H1 (cell line): ENCODE measurements around the gene HBB. TPM values are rescaled to one million over a fixed set of nuclear protein-coding genes. Genes with fewer than 3 reads are reported as not detected.

Experiments used
- CTCF ChIA-PET: fragments of 300-600 bp; sonication (Branson Sonifier 250); formaldehyde crosslinking; loops from one replicate; lab custom pipeline; 2021; ENCODE audit not compliant: partially characterized antibody; lab: Charles Lee
- POLR2A ChIA-PET: fragments of 300-600 bp; sonication (Branson Sonifier 250); formaldehyde crosslinking; loops from one replicate; lab custom pipeline; 2021; ENCODE audit warnings: inconsistent platforms; ENCODE audit not compliant: partially characterized antibody; lab: Charles Lee
- DNase-seq, 2 experiments: peaks; one replicate each; pipeline versions ENCODE4 v3.0.0 to v3.0.0-alpha.2; 2010 to 2022; ENCODE audit warnings: low spot score in 2 of 2, low read depth in 1 of 2, mixed read lengths in 1 of 2
- FAIRE-seq: peaks from 2 replicates; lab custom pipeline; 2011; peaks lifted over from hg19 to GRCh38; lab: Jason Lieb, UNC
- H2AFZ ChIP-seq: 2 replicates; pipeline ENCODE4 v1.8.1; 2012; ENCODE audit warnings: low read length, inconsistent platforms
- H2AK5ac ChIP-seq: 2 replicates; pipeline ENCODE4 v1.6.1; 2013; ENCODE audit warnings: low read depth, low read length
- H2BK120ac ChIP-seq: replicated peaks from 2 replicates; pipeline ENCODE3; 2013; ENCODE audit warnings: low read depth, low read length, inconsistent platforms
- H2BK12ac ChIP-seq: 2 replicates; pipeline ENCODE4 v1.6.1; 2013; ENCODE audit warnings: low read depth, low read length
- H2BK15ac ChIP-seq: 2 replicates; pipeline ENCODE4 v1.6.1; 2013; ENCODE audit warnings: low read length
- H2BK20ac ChIP-seq: 2 replicates; pipeline ENCODE4 v1.6.1; 2013; ENCODE audit warnings: low read length
- H2BK5ac ChIP-seq: 2 replicates; pipeline ENCODE4 v1.6.1; 2013; ENCODE audit warnings: low read depth, low read length
- H3K14ac ChIP-seq: 2 replicates; pipeline ENCODE4 v1.6.1; 2013; ENCODE audit warnings: inconsistent platforms; ENCODE audit not compliant: insufficient read length
- H3K18ac ChIP-seq: 2 replicates; pipeline ENCODE4 v1.6.1; 2013; ENCODE audit warnings: low read length; ENCODE audit errors: extremely low read depth
- H3K23ac ChIP-seq: 2 replicates; pipeline ENCODE4 v1.6.1; 2013; ENCODE audit warnings: inconsistent platforms; ENCODE audit not compliant: insufficient read length
- H3K23me2 ChIP-seq: 2 replicates; pipeline ENCODE4 v1.6.1; 2013; ENCODE audit warnings: low read depth, low read length
- H3K27ac ChIP-seq: 2 replicates; pipeline ENCODE4 v1.6.1; 2011; ENCODE audit warnings: low read depth, low read length, inconsistent platforms
- H3K27me3 ChIP-seq, 4 experiments: replicated peaks in 1 of 4; 1 replicate in 1 of 4; 2 replicates in 3 of 4; pipeline versions ENCODE4 v1.6.1 to v1.8.1; 2011 to 2013; ENCODE audit warnings: low read length in 3 of 4, mild to moderate bottlenecking in 3 of 4, inconsistent platforms in 2 of 4, mixed read lengths in 2 of 4, moderate library complexity in 1 of 4; ENCODE audit not compliant: control insufficient read depth in 3 of 4, insufficient read depth in 3 of 4; ENCODE audit errors: extremely low read depth in 1 of 4
- H3K36me3 ChIP-seq, 4 experiments: 2 replicates each; pipeline versions ENCODE4 v1.6.1 to v1.8.1; 2011 to 2013; ENCODE audit warnings: mild to moderate bottlenecking in 4 of 4, low read length in 3 of 4, moderate library complexity in 2 of 4, control low read depth in 1 of 4, inconsistent platforms in 1 of 4; ENCODE audit not compliant: insufficient read depth in 4 of 4, control insufficient read depth in 2 of 4
- H3K4ac ChIP-seq: replicated peaks from 2 replicates; pipeline ENCODE3; 2013; ENCODE audit warnings: low read length, low read depth, mixed read lengths, inconsistent platforms; ENCODE audit not compliant: insufficient read length
- H3K4me1 ChIP-seq, 4 experiments: replicated peaks in 1 of 4; 1 replicate in 1 of 4; 2 replicates in 3 of 4; pipeline versions ENCODE4 v1.6.1 to v1.8.1; 2011 to 2013; ENCODE audit warnings: low read length in 3 of 4, inconsistent platforms in 2 of 4, mixed read lengths in 1 of 4; ENCODE audit not compliant: insufficient read depth in 4 of 4, control insufficient read depth in 3 of 4
- H3K4me2 ChIP-seq, 2 experiments: 2 replicates each; pipeline versions ENCODE4 v1.6.1 to v1.8.1; 2011 to 2013; ENCODE audit warnings: low read depth in 2 of 2, low read length in 2 of 2, control low read depth in 1 of 2, inconsistent platforms in 1 of 2, mild to moderate bottlenecking in 1 of 2; ENCODE audit not compliant: insufficient read depth in 1 of 2
- H3K4me3 ChIP-seq, 4 experiments: fragments of 200-600, 300-600 bp in 1 of 4; sonication (generic), shearing (Covaris generic), sonication (Bioruptor Twin) in 1 of 4; 2 replicates each; pipeline versions ENCODE4 v1.5.1 to v1.8.1; 2011 to 2016; ENCODE audit warnings: low read length in 4 of 4, low read depth in 3 of 4, control low read depth in 2 of 4, inconsistent platforms in 2 of 4, mild to moderate bottlenecking in 2 of 4, mixed read lengths in 1 of 4, moderate library complexity in 1 of 4; ENCODE audit not compliant: insufficient read depth in 2 of 4; ENCODE audit errors: extremely low read depth in 1 of 4
- H3K56ac ChIP-seq: replicated peaks from 2 replicates; pipeline ENCODE3; 2013; ENCODE audit warnings: low read depth, mild to moderate bottlenecking, mixed read lengths, low read length, inconsistent platforms; ENCODE audit not compliant: insufficient read length
- H3K79me1 ChIP-seq: 2 replicates; pipeline ENCODE4 v1.6.1; 2013; ENCODE audit warnings: low read depth, low read length, control low read depth
- H3K79me2 ChIP-seq, 2 experiments: 2 replicates each; pipeline versions ENCODE4 v1.6.1 to v1.8.1; 2012 to 2013; ENCODE audit warnings: low read length in 2 of 2, mild to moderate bottlenecking in 2 of 2, inconsistent platforms in 1 of 2; ENCODE audit not compliant: insufficient read depth in 2 of 2, control insufficient read depth in 1 of 2
- H3K9ac ChIP-seq, 4 experiments: replicated peaks in 1 of 4; 1 replicate in 1 of 4; 2 replicates in 3 of 4; pipeline versions ENCODE4 v1.6.1 to v1.8.1; 2011 to 2013; ENCODE audit warnings: low read depth in 3 of 4, low read length in 3 of 4, control low read depth in 2 of 4, mild to moderate bottlenecking in 2 of 4, moderate library complexity in 2 of 4, inconsistent platforms in 1 of 4; ENCODE audit errors: extremely low read depth in 1 of 4
- H3K9me3 ChIP-seq, 2 experiments: 2 replicates each; pipeline versions ENCODE4 v1.6.1 to v1.8.1; 2012 to 2013; ENCODE audit warnings: mild to moderate bottlenecking in 2 of 2, moderate library complexity in 2 of 2, control low read depth in 1 of 2, inconsistent platforms in 1 of 2, low read depth in 1 of 2, low read length in 1 of 2, mixed read lengths in 1 of 2; ENCODE audit not compliant: insufficient read depth in 2 of 2
- H4K20me1 ChIP-seq, 2 experiments: replicated peaks in 1 of 2; 2 replicates each; pipeline versions ENCODE3 to v1.8.1; 2011 to 2013; ENCODE audit warnings: inconsistent platforms in 2 of 2, low read length in 2 of 2, mild to moderate bottlenecking in 1 of 2; ENCODE audit not compliant: insufficient read depth in 2 of 2, control insufficient read depth in 1 of 2
- H4K5ac ChIP-seq: 2 replicates; pipeline ENCODE4 v1.6.1; 2013; ENCODE audit warnings: low read length, low read depth, mixed read lengths, inconsistent platforms; ENCODE audit not compliant: insufficient read length
- H4K8ac ChIP-seq: 2 replicates; pipeline ENCODE4 v1.8.0; 2013; ENCODE audit warnings: mild to moderate bottlenecking, moderate library complexity, low read length, inconsistent platforms; ENCODE audit not compliant: insufficient read depth; ENCODE audit errors: extremely low read depth
- H4K91ac ChIP-seq: replicated peaks from 2 replicates; pipeline ENCODE3; 2013; ENCODE audit warnings: low read length, mixed read lengths, inconsistent platforms; ENCODE audit not compliant: insufficient read length
- BACH1 ChIP-seq: IDR thresholded peaks from 2 replicates; pipeline ENCODE4 v1.6.1; 2012; ENCODE audit warnings: low read length, improper control_type of control experiment
- CHD2 ChIP-seq: IDR thresholded peaks from 2 replicates; pipeline ENCODE4 v1.6.1; 2012; ENCODE audit warnings: low read length, improper control_type of control experiment
- EP300 ChIP-seq, 2 experiments: IDR thresholded peaks; 1 replicate in 1 of 2; 2 replicates in 1 of 2; pipeline ENCODE4 v1.6.1; 2011 to 2012; ENCODE audit warnings: low read depth in 2 of 2, low read length in 2 of 2, mild to moderate bottlenecking in 2 of 2, borderline replicate concordance in 1 of 2, inconsistent platforms in 1 of 2, moderate library complexity in 1 of 2
- FOSL1 ChIP-seq: IDR thresholded peaks from 2 replicates; pipeline ENCODE4 v1.6.1; 2011; ENCODE audit warnings: mild to moderate bottlenecking, low read depth, low read length, moderate library complexity; ENCODE audit not compliant: insufficient read depth
- GABPA ChIP-seq: IDR thresholded peaks from 2 replicates; pipeline ENCODE4 v1.6.1; 2011; ENCODE audit warnings: mild to moderate bottlenecking, low read length, moderate library complexity, borderline replicate concordance; ENCODE audit not compliant: insufficient read depth
- HDAC2 ChIP-seq, 2 experiments: fragments of 300-600 bp in 1 of 2; sonication (generic) in 1 of 2; IDR thresholded peaks; 2 replicates each; pipeline ENCODE4 v1.6.1; 2011 to 2012; ENCODE audit warnings: low read depth in 2 of 2, low read length in 2 of 2, mild to moderate bottlenecking in 2 of 2, moderate library complexity in 2 of 2, borderline replicate concordance in 1 of 2, inconsistent platforms in 1 of 2
- HDAC6 ChIP-seq: IDR thresholded peaks from one replicate; pipeline ENCODE4 v1.7.1; 2012; ENCODE audit warnings: low read depth, mild to moderate bottlenecking, inconsistent platforms, low read length, moderate library complexity
- JUND ChIP-seq: IDR thresholded peaks from 2 replicates; pipeline ENCODE4 v1.6.1; 2011; ENCODE audit warnings: mild to moderate bottlenecking, improper control_type of control experiment, low read length
- KDM5A ChIP-seq: fragments of 200-600 bp; IDR thresholded peaks from 2 replicates; pipeline ENCODE4 v1.7.1; 2012; ENCODE audit warnings: mild to moderate bottlenecking, low read length, inconsistent platforms, mixed read lengths
- POLR2A ChIP-seq, 2 experiments: IDR thresholded peaks; 1 replicate in 1 of 2; 2 replicates in 1 of 2; pipeline ENCODE4 v1.6.1; 2011; ENCODE audit warnings: low read depth in 2 of 2, low read length in 2 of 2, mild to moderate bottlenecking in 2 of 2; ENCODE audit errors: control extremely low read depth in 1 of 2
- RXRA ChIP-seq: IDR thresholded peaks from 2 replicates; pipeline ENCODE4 v1.6.1; 2011; ENCODE audit warnings: low read depth, mild to moderate bottlenecking, low read length, moderate library complexity; ENCODE audit not compliant: insufficient read depth
- SIN3A ChIP-seq, 2 experiments: IDR thresholded peaks in 1 of 2; conservative IDR thresholded peaks in 1 of 2; 2 replicates each; pipeline ENCODE4 v1.6.1; 2011 to 2012; ENCODE audit warnings: low read length in 2 of 2, improper control_type of control experiment in 1 of 2, low read depth in 1 of 2, mild to moderate bottlenecking in 1 of 2
- SIRT6 ChIP-seq: IDR thresholded peaks from one replicate; pipeline ENCODE4 v1.7.1; 2012; ENCODE audit warnings: low read length, inconsistent platforms
- SP2 ChIP-seq: IDR thresholded peaks from 2 replicates; pipeline ENCODE4 v1.6.1; 2012; ENCODE audit warnings: mild to moderate bottlenecking, low read length, inconsistent platforms
- SP4 ChIP-seq: IDR thresholded peaks from 2 replicates; pipeline ENCODE4 v1.6.1; 2012; ENCODE audit warnings: low read length, inconsistent platforms
- WGBS, 2 experiments: shearing (Covaris generic) in 1 of 2; methylation state at CpG; one replicate each; pipeline versions ENCODE4 v1.1.6 to v1.1.7; 2013 to 2015; ENCODE audit warnings: low lambda C conversion rate in 2 of 2, mixed read lengths in 2 of 2, inconsistent platforms in 1 of 2, low coverage in 1 of 2, missing lambda C conversion rate in 1 of 2; ENCODE audit not compliant: insufficient replicate concordance in 2 of 2, insufficient coverage in 1 of 2, insufficient read length in 1 of 2; ENCODE audit errors: extremely low coverage in 1 of 2, missing lambda C conversion rate in 1 of 2; 5-methylcytosine and 5-hydroxymethylcytosine counted together
- polyA plus RNA-seq, 7 experiments: library from polyadenylated mRNA; depleted of rRNA in 3 of 7; stranded (reverse) in 5 of 7; unstranded in 2 of 7; fragments of >200 nt in 5 of 7; fragments of 200-250 nt in 2 of 7; gene quantifications; 1 replicate in 5 of 7; 2 replicates in 1 of 7; 4 replicates in 1 of 7; pipeline versions ENCODE4 v1.2.1 to v1.2.3, GENCODE V29; 2011 to 2013; ENCODE audit warnings: missing spikeins in 2 of 7, mixed read lengths in 2 of 7
- total RNA-seq: library from RNA; stranded (reverse); fragmentation: NEBNext Ultra II Directional; extraction: Animal tissue kit (Norgen Biotek cat#: 25700); gene quantifications from 2 replicates; pipeline ENCODE4 v1.2.1, GENCODE V29; 2021

The HBB gene
- total and polyA plus RNA-seq, 2 of the 8 experiments (the other 6 are each of a cell fraction or from before 2014, with no cell fraction given), result not detected

- H2BK120ac ChIP-seq, result no peak overlapping the region
- no peak overlapping the region for H2BK20ac ChIP-seq
- no peak overlapping the region for H2AFZ ChIP-seq
- no peak overlapping the region for H2BK5ac ChIP-seq
- no peaks in the 10 kb centered on the region for H3K4me1 ChIP-seq
- no peaks in the 10 kb centered on the region for H3K79me1 ChIP-seq
- H3K18ac ChIP-seq, result no peak overlapping the region
- H4K8ac ChIP-seq, result no peak overlapping the region
- H3K23ac ChIP-seq, result no peak overlapping the region
- no peaks in the 10 kb centered on the region for H3K9me3 ChIP-seq
- H3K9ac ChIP-seq, result no peak overlapping the region
- no peak overlapping the region for H3K4ac ChIP-seq
- no peak overlapping the region for H3K4me3 ChIP-seq
- ChIA-PET CTCF (no interaction called here), POLR2A (no interaction called here)
- H3K27me3 ChIP-seq, result no peaks in the 10 kb centered on the region
- no peak overlapping the region for H2AK5ac ChIP-seq
- H3K23me2 ChIP-seq, result no peaks in the 10 kb centered on the region; the same call in 1 of the 2 replicates
- H3K4me2 ChIP-seq, result no peak overlapping the region
- 70% methylated on average over 1 of the region's 1 CpG; no CpG with 5 or more reads in 1 of the 2 experiments for WGBS, 2 experiments
- no peak overlapping the region for H3K14ac ChIP-seq
- H3K79me2 ChIP-seq, result no peaks in the 10 kb centered on the region
- H3K27ac ChIP-seq, result no peak overlapping the region
- H3K56ac ChIP-seq, result no peak overlapping the region
- no peaks in the 10 kb centered on the region for H4K20me1 ChIP-seq
- no peak for FAIRE-seq
- no peaks in the 10 kb centered on the region for H3K36me3 ChIP-seq
- H2BK15ac ChIP-seq, result no peak overlapping the region
- no peak overlapping the region for H4K91ac ChIP-seq
- no peak overlapping the region for H4K5ac ChIP-seq
- H2BK12ac ChIP-seq, result no peak overlapping the region
- DNase-seq, result no peak
- TF ChIP-seq KDM5A (no peak), CHD2 (no peak), GABPA (no peak), JUND (no peak), RXRA (no peak), BACH1 (no peak), SIN3A (conservative IDR thresholded peaks at IDR 0.05 in 1 of 2, IDR thresholded peaks at IDR 0.05 in 1 of 2; ENCODE audit: low read depth in 1 of 2, low read length in 2 of 2) (no peak), HDAC6 (no peak), POLR2A (IDR thresholded peaks at IDR 0.05; ENCODE audit: control extremely low read depth in 1 of 2, low read depth in 2 of 2, low read length in 2 of 2) (no peak), FOSL1 (no peak), SIRT6 (no peak), SP4 (no peak), EP300 (IDR thresholded peaks at IDR 0.05; ENCODE audit: borderline replicate concordance in 1 of 2, low read depth in 2 of 2, low read length in 2 of 2) (no peak), HDAC2 (IDR thresholded peaks at IDR 0.05; ENCODE audit: borderline replicate concordance in 1 of 2, low read depth in 2 of 2, low read length in 2 of 2) (no peak), SP2 (no peak)
These were observed 810 bp upstream of the HBB start for GRCh38 chr11:5227681-5228080.
